ENCODE data around the gene IFITM1.

The IFITM1 gene

DNA sequence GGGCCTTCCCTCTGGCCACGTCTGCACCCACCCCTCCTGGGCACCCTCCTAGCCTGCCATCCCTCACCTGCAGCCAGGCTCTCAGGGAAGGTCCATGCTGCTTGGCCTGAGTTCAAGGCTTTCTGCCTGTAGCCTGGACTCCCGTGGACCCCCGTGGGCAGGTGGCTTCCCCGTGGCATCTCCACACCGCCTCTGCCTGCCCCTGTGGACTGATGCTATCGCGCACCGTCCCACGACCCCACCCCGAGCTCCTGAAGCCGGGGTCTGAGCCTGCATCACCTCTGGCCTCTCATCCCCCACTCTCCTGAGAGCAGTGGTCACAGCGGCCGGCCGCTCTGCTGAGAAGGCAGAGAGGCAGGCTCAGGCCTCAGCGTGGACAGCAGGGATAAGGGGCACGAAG, 19.1 kb upstream of the IFITM1 start:
- Histone ChIP-seq H3K4me2 (ENCODE audit: insufficient read depth, low read length) (no peak overlapping the region), H3K9ac (ENCODE audit: low read depth, low read length) (no peak overlapping the region), H3K4me3 (ENCODE audit: low read depth in 1 of 2, low read length in 2 of 2) (no peak overlapping the region), H3K36me3 (ENCODE audit: insufficient read depth, low read length) (peaks cover 32% of the 10 kb centered on the region), H3K9me3 (ENCODE audit: insufficient read depth, low read length, severe bottlenecking) (no peaks in the 10 kb centered on the region), H2AFZ (ENCODE audit: low read depth, low read length) (no peak overlapping the region), H4K20me1 (ENCODE audit: insufficient read depth, low read length) (peaks cover 10% of the 10 kb centered on the region), H3K27ac (ENCODE audit: low read length) (no peak overlapping the region), H3K4me1 (ENCODE audit: insufficient read depth, low read length) (peaks cover 23% of the 10 kb centered on the region), H3K27me3 (ENCODE audit: insufficient read depth, low read length, poor library complexity) (peaks cover under 1% of the 10 kb centered on the region), H3K79me2 (ENCODE audit: insufficient read depth, low read length) (no peaks in the 10 kb centered on the region)
- ATAC-seq (ENCODE audit: insufficient read depth, low read depth), result no peak
- no peak for DNase-seq
- TF ChIP-seq EZH2 (IDR thresholded peaks at IDR 0.05; ENCODE audit: borderline replicate concordance, low read depth, low read length, severe bottlenecking), result no peak
- TF ChIP-seq, protein P1, sequence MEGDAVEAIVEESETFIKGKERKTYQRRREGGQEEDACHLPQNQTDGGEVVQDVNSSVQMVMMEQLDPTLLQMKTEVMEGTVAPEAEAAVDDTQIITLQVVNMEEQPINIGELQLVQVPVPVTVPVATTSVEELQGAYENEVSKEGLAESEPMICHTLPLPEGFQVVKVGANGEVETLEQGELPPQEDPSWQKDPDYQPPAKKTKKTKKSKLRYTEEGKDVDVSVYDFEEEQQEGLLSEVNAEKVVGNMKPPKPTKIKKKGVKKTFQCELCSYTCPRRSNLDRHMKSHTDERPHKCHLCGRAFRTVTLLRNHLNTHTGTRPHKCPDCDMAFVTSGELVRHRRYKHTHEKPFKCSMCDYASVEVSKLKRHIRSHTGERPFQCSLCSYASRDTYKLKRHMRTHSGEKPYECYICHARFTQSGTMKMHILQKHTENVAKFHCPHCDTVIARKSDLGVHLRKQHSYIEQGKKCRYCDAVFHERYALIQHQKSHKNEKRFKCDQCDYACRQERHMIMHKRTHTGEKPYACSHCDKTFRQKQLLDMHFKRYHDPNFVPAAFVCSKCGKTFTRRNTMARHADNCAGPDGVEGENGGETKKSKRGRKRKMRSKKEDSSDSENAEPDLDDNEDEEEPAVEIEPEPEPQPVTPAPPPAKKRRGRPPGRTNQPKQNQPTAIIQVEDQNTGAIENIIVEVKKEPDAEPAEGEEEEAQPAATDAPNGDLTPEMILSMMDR (IDR thresholded peaks at IDR 0.05; ENCODE audit: borderline replicate concordance, extremely low read depth, low read length, poor library complexity, severe bottlenecking), result no peak

DNA sequence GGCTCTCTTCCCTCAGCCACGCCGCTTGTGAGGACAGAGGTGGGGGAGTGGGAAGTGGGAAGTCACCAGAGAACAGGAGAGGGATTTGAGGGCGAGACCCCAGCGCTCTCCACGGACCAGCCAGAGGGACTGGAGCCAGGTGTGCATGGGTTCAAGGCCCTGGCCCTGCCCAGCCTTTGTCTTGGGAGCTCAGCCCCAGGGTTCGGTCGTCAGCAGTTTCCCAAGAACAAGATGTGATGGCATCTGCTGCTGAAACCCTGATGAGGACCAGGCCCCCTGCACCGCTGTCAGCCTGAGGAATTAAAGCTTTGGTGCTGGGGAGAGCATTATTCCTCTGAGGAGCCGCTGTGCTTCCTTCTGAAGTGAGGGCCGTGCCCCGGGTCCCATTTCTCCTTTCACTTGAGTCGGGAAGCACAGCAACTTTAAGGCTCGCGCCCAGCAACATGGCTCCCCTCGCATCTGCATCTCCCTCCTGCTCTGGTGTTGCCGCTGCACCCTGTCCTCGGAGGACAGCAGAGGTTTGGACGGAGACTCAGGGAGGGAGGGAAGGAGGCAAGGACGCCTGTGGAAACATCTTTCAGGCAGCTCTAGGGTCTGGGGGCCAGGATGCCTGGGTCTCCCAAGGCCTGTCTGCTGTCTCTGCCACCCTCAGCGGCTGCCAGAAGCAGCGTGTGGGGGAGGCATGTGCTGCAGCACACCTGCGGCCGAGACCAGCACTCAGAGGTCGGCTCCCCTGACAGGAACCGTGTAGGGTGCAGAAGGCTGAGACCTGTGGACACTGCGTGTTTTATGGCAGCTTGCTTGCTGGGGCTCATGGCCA, 18.3 kb upstream of the IFITM1 start:
- Histone ChIP-seq H2AFZ (ENCODE audit: low read depth, low read length) (no peak overlapping the region), H3K9ac (ENCODE audit: low read depth, low read length) (no peak overlapping the region), H3K27me3 (ENCODE audit: insufficient read depth, low read length, poor library complexity) (peaks cover 7% of the 10 kb centered on the region), H3K4me2 (ENCODE audit: insufficient read depth, low read length) (no peak overlapping the region), H4K20me1 (ENCODE audit: insufficient read depth, low read length) (peaks cover 10% of the 10 kb centered on the region), H3K4me3 (ENCODE audit: low read depth in 1 of 2, low read length in 2 of 2) (no peak overlapping the region), H3K36me3 (ENCODE audit: insufficient read depth, low read length) (peaks cover 32% of the 10 kb centered on the region), H3K4me1 (ENCODE audit: insufficient read depth, low read length) (peaks cover 15% of the 10 kb centered on the region), H3K27ac (ENCODE audit: low read length) (no peak overlapping the region), H3K9me3 (ENCODE audit: insufficient read depth, low read length, severe bottlenecking) (no peaks in the 10 kb centered on the region), H3K79me2 (ENCODE audit: insufficient read depth, low read length) (no peaks in the 10 kb centered on the region)
- no peak for DNase-seq
- TF ChIP-seq, protein P1 (IDR thresholded peaks at IDR 0.05; ENCODE audit: borderline replicate concordance, extremely low read depth, low read length, poor library complexity, severe bottlenecking), result no peak
- TF ChIP-seq EZH2 (IDR thresholded peaks at IDR 0.05; ENCODE audit: borderline replicate concordance, low read depth, low read length, severe bottlenecking), result no peak
- no peak for ATAC-seq (ENCODE audit: insufficient read depth, low read depth)

DNA sequence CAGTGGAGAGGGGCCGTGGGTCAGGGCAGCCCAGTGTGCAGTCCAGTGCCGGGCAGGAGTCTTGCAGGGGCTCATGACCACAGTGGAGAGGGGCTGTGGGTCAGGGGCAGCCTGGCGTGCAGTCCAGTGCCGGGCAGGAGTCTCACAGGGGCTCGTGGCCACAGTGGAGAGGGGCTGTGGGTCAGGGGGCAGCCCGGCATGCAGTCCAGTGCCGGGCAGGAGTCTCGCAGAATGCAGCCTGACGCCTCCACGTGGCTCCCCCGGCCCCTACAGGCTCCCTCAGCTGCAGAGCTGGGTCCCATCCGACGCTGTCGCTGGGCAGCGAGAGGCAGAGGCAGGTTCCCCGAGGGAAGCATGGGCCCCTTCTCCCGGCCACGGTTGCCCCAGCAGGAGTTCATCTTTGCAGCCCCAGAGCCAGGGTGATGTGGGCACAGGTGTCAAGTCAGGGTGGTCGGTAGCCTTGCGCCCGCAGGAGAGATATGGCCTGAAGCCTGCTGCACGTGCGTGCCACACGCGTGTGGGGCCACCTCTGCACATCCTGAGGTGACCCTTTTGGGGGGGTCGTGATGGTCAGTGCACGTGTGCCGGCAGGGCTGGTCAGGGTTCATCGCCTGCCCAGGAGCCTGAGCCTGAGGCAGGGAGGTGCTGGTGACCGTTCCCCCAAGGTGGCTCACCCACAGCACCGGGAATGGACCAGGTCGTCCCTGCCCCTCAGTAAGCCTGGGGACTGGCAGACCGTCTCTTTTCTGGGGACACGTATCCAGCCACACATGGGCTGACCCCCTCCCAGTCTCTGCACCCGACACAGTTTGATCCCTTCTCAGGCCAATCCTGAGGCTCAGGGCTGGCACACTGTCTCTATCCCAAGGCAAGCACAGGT, 17.4 kb upstream of the IFITM1 start:
- Histone ChIP-seq H4K20me1 (ENCODE audit: insufficient read depth, low read length) (peaks cover 10% of the 10 kb centered on the region), H3K4me3 (ENCODE audit: low read depth in 1 of 2, low read length in 2 of 2) (no peak overlapping the region), H3K27ac (ENCODE audit: low read length) (no peak overlapping the region), H3K9ac (ENCODE audit: low read depth, low read length) (no peak overlapping the region), H3K4me2 (ENCODE audit: insufficient read depth, low read length) (no peak overlapping the region), H2AFZ (ENCODE audit: low read depth, low read length) (no peak overlapping the region), H3K36me3 (ENCODE audit: insufficient read depth, low read length) (peaks cover 28% of the 10 kb centered on the region), H3K4me1 (ENCODE audit: insufficient read depth, low read length) (peaks cover 6% of the 10 kb centered on the region; the same call in 1 of the 2 replicates), H3K9me3 (ENCODE audit: insufficient read depth, low read length, severe bottlenecking) (no peaks in the 10 kb centered on the region), H3K27me3 (ENCODE audit: insufficient read depth, low read length, poor library complexity) (peaks cover 7% of the 10 kb centered on the region), H3K79me2 (ENCODE audit: insufficient read depth, low read length) (no peaks in the 10 kb centered on the region)
- no peak for DNase-seq
- no peak for ATAC-seq (ENCODE audit: insufficient read depth, low read depth)
- no peak for TF ChIP-seq EZH2 (IDR thresholded peaks at IDR 0.05; ENCODE audit: borderline replicate concordance, low read depth, low read length, severe bottlenecking)
- TF ChIP-seq, protein P1 (IDR thresholded peaks at IDR 0.05; ENCODE audit: borderline replicate concordance, extremely low read depth, low read length, poor library complexity, severe bottlenecking), result no peak

All from DND-41 (cell line).